ENCODE results near the gene MYL10.

Gene MYL10

GRCh38 chr7:101604331-101604933 lies 24.7 kb downstream of the MYL10 start:
- Histone ChIP-seq H3K79me2 (ENCODE audit: insufficient read depth, low read depth) (no peaks in the 10 kb centered on the region), H3K9ac (no peak overlapping the region), H2AFZ (ENCODE audit: low read depth) (no peak overlapping the region), H3K27ac (no peak overlapping the region), H3K4me2 (no peak overlapping the region), H3K4me1 (ENCODE audit: low read depth, poor library complexity, severe bottlenecking) (peaks cover 3% of the 10 kb centered on the region), H3K4me3 (IDR thresholded peaks at IDR 0.05; ENCODE audit: insufficient read depth, low read depth, low read length) (no peak overlapping the region), H3K27me3 (ENCODE audit: insufficient read depth, low read depth) (no peaks in the 10 kb centered on the region; the same call in 1 of the 2 replicates), H3K36me3 (ENCODE audit: insufficient read depth) (no peaks in the 10 kb centered on the region), H4K20me1 (ENCODE audit: insufficient read depth) (no peaks in the 10 kb centered on the region)
- TF ChIP-seq, protein P1, sequence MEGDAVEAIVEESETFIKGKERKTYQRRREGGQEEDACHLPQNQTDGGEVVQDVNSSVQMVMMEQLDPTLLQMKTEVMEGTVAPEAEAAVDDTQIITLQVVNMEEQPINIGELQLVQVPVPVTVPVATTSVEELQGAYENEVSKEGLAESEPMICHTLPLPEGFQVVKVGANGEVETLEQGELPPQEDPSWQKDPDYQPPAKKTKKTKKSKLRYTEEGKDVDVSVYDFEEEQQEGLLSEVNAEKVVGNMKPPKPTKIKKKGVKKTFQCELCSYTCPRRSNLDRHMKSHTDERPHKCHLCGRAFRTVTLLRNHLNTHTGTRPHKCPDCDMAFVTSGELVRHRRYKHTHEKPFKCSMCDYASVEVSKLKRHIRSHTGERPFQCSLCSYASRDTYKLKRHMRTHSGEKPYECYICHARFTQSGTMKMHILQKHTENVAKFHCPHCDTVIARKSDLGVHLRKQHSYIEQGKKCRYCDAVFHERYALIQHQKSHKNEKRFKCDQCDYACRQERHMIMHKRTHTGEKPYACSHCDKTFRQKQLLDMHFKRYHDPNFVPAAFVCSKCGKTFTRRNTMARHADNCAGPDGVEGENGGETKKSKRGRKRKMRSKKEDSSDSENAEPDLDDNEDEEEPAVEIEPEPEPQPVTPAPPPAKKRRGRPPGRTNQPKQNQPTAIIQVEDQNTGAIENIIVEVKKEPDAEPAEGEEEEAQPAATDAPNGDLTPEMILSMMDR (conservative IDR thresholded peaks at IDR 0.05; ENCODE audit: low read depth, low read length) = no peak

DNA sequence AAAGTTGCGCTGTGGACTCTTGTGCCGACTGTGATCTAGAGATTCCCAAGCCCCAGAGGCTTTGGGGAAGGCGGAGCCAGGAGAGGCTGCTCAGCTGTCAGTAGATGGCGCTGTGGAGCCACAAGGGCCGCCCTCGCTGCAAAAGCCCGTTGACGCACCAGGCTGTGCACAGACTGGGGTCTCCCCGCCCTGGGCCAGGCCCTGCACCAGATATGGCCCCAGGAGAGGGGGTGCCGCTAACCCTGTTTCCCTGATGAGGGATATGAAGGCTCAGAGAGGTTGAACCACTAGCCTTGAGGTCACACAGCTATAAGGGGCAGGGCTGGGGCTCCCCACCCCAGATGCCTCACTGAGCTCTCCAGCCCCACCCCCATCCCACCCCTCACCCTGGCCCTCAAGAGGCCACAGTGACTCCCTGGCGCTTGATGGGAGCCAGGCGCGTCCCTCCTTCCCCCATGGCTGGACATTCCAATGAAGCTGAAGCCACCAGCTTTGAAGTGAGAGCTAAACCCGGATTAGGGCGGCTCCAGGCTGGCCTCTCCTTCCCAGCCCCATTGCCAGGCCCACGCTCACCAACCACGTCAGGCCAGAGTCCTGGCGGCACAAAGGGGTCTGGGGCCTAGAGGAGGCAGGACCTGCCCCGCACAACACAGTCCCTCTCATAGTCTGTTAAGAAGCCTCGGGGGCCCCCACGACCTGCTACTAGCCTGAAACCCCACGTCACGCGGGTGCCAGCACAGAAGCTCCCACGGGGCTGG lies 26.4 kb downstream of the MYL10 start:
- Histone ChIP-seq H3K9ac (no peak overlapping the region), H3K27me3 (ENCODE audit: insufficient read depth, low read depth) (no peaks in the 10 kb centered on the region; the same call in 1 of the 2 replicates), H3K4me1 (ENCODE audit: low read depth, poor library complexity, severe bottlenecking) (peaks cover 3% of the 10 kb centered on the region), H3K27ac (no peak overlapping the region), H3K79me2 (ENCODE audit: insufficient read depth, low read depth) (no peaks in the 10 kb centered on the region), H2AFZ (ENCODE audit: low read depth) (peak overlapping the region; percentile 51; the same call in 1 of the 2 replicates), H4K20me1 (ENCODE audit: insufficient read depth) (no peaks in the 10 kb centered on the region), H3K4me3 (IDR thresholded peaks at IDR 0.05; ENCODE audit: insufficient read depth, low read depth, low read length) (no peak overlapping the region), H3K36me3 (ENCODE audit: insufficient read depth) (no peaks in the 10 kb centered on the region), H3K4me2 (peak overlapping the region; percentile 4; the same call in 1 of the 2 replicates)
- TF ChIP-seq, protein P1 (conservative IDR thresholded peaks at IDR 0.05; ENCODE audit: low read depth, low read length) = peak; percentile 91

- Histone ChIP-seq H2AFZ (ENCODE audit: low read depth) (peak overlapping the region; percentile 51; the same call in 1 of the 2 replicates), H3K4me3 (IDR thresholded peaks at IDR 0.05; ENCODE audit: insufficient read depth, low read depth, low read length) (no peak overlapping the region), H3K9ac (no peak overlapping the region), H3K36me3 (ENCODE audit: insufficient read depth) (no peaks in the 10 kb centered on the region), H3K27me3 (ENCODE audit: insufficient read depth, low read depth) (no peaks in the 10 kb centered on the region; the same call in 1 of the 2 replicates), H3K27ac (no peak overlapping the region), H3K4me2 (no peak overlapping the region), H3K79me2 (ENCODE audit: insufficient read depth, low read depth) (no peaks in the 10 kb centered on the region), H3K4me1 (ENCODE audit: low read depth, poor library complexity, severe bottlenecking) (peaks cover 3% of the 10 kb centered on the region), H4K20me1 (ENCODE audit: insufficient read depth) (no peaks in the 10 kb centered on the region)
- TF ChIP-seq, protein P1 (conservative IDR thresholded peaks at IDR 0.05; ENCODE audit: low read depth, low read length) = no peak
Observed at GRCh38 chr7:101602082-101602481, 27.0 kb downstream of the MYL10 start.

GRCh38 chr7:101599787-101600186 lies 29.3 kb downstream of the MYL10 start:
- Histone ChIP-seq H3K4me2 (no peak overlapping the region), H3K4me3 (IDR thresholded peaks at IDR 0.05; ENCODE audit: insufficient read depth, low read depth, low read length) (no peak overlapping the region)
- TF ChIP-seq, protein P1 (conservative IDR thresholded peaks at IDR 0.05; ENCODE audit: low read depth, low read length) = no peak

More at GRCh38 chr7:101599787-101600186, 29.3 kb downstream of the MYL10 start:
- Histone ChIP-seq H3K4me1 (ENCODE audit: low read depth, poor library complexity, severe bottlenecking) (peaks cover 3% of the 10 kb centered on the region), H2AFZ (ENCODE audit: low read depth) (no peak overlapping the region), H3K79me2 (ENCODE audit: insufficient read depth, low read depth) (no peaks in the 10 kb centered on the region), H3K27ac (no peak overlapping the region), H4K20me1 (ENCODE audit: insufficient read depth) (no peaks in the 10 kb centered on the region), H3K36me3 (ENCODE audit: insufficient read depth) (no peaks in the 10 kb centered on the region), H3K9ac (no peak overlapping the region), H3K27me3 (ENCODE audit: insufficient read depth, low read depth) (no peaks in the 10 kb centered on the region; the same call in 1 of the 2 replicates)

All from KMS-11 (cell line).